MG63 (cell line): Measurements from ENCODE around the gene ASTL. TPM values are rescaled to one million over a fixed set of nuclear protein-coding genes. Genes with fewer than 3 reads are reported as not detected.

Experiments used
- DNase-seq: peaks from one replicate; pipeline ENCODE4 v3.0.0-alpha.2; 2020
- H3K27me3 ChIP-seq: fragments of 250-450 bp; sonication (Bioruptor Pico); 2 replicates; pipeline ENCODE4 v1.5.1; 2020; ENCODE audit warnings: mild to moderate bottlenecking, moderate library complexity
- H3K36me3 ChIP-seq: fragments of 250-450 bp; sonication (Bioruptor Pico); 2 replicates; pipeline ENCODE4 v1.5.1; 2020; ENCODE audit warnings: mild to moderate bottlenecking, moderate library complexity
- H3K4me3 ChIP-seq: fragments of 250-450 bp; sonication (Bioruptor Pico); 2 replicates; pipeline ENCODE4 v1.5.1; 2020; ENCODE audit warnings: mild to moderate bottlenecking, moderate library complexity
- H3K9me3 ChIP-seq: fragments of 250-450 bp; sonication (Bioruptor Pico); 2 replicates; pipeline ENCODE4 v1.5.1; 2020; ENCODE audit warnings: mild to moderate bottlenecking, moderate library complexity
- total RNA-seq: library from RNA; depleted of rRNA; stranded (reverse); fragments of >200 nt; shearing (Covaris generic); gene quantifications from 2 replicates; pipeline ENCODE4 v1.2.3, GENCODE V29; 2014; ENCODE audit warnings: low replicate concordance

The ASTL gene
- total RNA-seq, 1 experiment from 2014 or later, result not detected

- Histone ChIP-seq H3K4me3 (no peak overlapping the region), H3K9me3 (peaks cover 2% of the 10 kb centered on the region; the same call in 1 of the 2 replicates), H3K36me3 (no peaks in the 10 kb centered on the region), H3K27me3 (no peaks in the 10 kb centered on the region)
- no peak for DNase-seq
Measured at GRCh38 chr2:96100893-96101304, 37.4 kb downstream of the ASTL start.

GRCh38 chr2:96099861-96100798, 38.2 kb downstream of the ASTL start:
- Histone ChIP-seq H3K27me3 (no peaks in the 10 kb centered on the region), H3K9me3 (no peaks in the 10 kb centered on the region), H3K4me3 (no peak overlapping the region), H3K36me3 (no peaks in the 10 kb centered on the region)
- DNase-seq, result no peak

- H3K36me3 ChIP-seq, result no peaks in the 10 kb centered on the region
- H3K27me3 ChIP-seq, result no peaks in the 10 kb centered on the region
- DNase-seq, result no peak
- no peaks in the 10 kb centered on the region for H3K9me3 ChIP-seq
- no peak overlapping the region for H3K4me3 ChIP-seq
Measured at GRCh38 chr2:96098900-96099590, 39.3 kb downstream of the ASTL start.

DNA sequence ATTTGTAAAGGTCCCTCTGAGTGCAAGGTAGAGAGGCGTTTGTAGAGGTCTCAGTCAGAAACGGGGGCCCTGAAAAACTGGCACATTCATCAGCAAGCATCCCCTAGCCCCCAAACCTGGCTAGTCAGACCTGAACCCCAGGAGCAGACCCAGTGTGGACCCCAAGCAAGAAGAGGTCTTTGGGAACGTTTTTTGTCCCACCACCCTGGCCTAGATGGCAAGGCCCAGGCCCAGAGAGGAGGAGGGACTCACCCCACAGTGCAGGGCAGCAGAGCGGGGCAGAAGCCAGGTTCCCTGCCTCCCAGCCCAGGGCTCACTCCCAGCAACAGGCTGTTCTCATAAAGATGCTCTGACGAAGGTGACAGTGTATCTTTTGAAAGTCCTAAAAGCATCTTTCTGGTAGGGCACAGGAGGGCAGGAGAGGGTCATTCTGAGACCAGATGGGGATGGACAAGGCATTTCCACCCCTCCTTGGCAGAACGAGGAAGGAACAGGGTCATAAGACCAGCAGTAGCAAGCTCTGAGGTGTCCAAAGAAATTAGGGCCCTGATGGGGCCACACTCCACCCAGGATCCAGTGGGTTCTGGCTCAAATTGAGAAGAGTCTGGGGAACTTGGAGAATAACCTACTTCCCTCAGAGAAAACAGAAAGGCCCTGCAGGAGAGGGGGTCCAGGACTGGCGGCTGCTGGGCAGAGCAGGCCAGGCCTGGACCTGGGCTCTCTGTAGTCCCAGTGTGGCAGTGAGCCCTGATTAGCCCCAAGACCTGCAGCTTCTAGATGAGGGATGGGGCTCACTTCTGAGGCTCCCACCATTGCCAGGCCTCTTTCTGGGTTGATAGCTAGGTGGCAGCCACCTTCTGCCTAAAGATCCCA, 40.1 kb downstream of the ASTL start:
- H3K4me3 ChIP-seq, result no peak overlapping the region
- no peaks in the 10 kb centered on the region for H3K9me3 ChIP-seq
- DNase-seq, result no peak
- H3K27me3 ChIP-seq, result no peaks in the 10 kb centered on the region
- no peaks in the 10 kb centered on the region for H3K36me3 ChIP-seq

GRCh38 chr2:96097441-96097840, 40.9 kb downstream of the ASTL start:
- H3K4me3 ChIP-seq, result no peak overlapping the region
- no peaks in the 10 kb centered on the region for H3K36me3 ChIP-seq
- no peaks in the 10 kb centered on the region for H3K27me3 ChIP-seq
- DNase-seq, result no peak
- H3K9me3 ChIP-seq, result no peaks in the 10 kb centered on the region

- no peak for DNase-seq
- no peaks in the 10 kb centered on the region for H3K9me3 ChIP-seq
- H3K4me3 ChIP-seq, result no peak overlapping the region
- no peaks in the 10 kb centered on the region for H3K27me3 ChIP-seq
- H3K36me3 ChIP-seq, result no peaks in the 10 kb centered on the region
Measured at GRCh38 chr2:96095116-96095636, 43.1 kb downstream of the ASTL start.

DNA sequence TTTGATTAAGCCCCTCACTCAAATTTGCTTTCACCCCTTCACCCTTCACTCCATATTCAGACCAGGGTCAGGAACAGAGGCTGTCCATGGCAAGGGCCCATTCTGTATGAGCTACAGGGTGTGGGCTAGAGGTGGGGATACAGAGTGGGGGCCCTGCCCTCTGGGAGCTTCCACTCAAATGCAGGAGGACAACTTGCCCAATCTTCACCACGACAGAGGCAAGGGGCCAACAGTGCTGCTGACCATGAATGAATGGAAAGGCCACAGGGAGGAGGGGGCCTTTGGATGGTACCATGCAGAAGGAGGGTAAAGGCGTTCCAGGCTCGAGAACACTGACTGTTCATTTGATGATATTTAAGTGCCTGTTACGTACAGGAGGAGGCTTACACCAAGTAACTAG, 44.8 kb downstream of the ASTL start:
- H3K27me3 ChIP-seq, result no peaks in the 10 kb centered on the region
- H3K36me3 ChIP-seq, result no peaks in the 10 kb centered on the region
- no peaks in the 10 kb centered on the region for H3K9me3 ChIP-seq
- no peak for DNase-seq
- no peak overlapping the region for H3K4me3 ChIP-seq

- H3K27me3 ChIP-seq, result no peaks in the 10 kb centered on the region
- DNase-seq, result no peak
- H3K4me3 ChIP-seq, result no peak overlapping the region
- no peaks in the 10 kb centered on the region for H3K9me3 ChIP-seq
- H3K36me3 ChIP-seq, result no peaks in the 10 kb centered on the region
Measured at GRCh38 chr2:96092951-96093350, 45.4 kb downstream of the ASTL start.

GRCh38 chr2:96092573-96092877, 45.8 kb downstream of the ASTL start:
- Histone ChIP-seq H3K9me3 (no peaks in the 10 kb centered on the region), H3K36me3 (no peaks in the 10 kb centered on the region), H3K27me3 (no peaks in the 10 kb centered on the region), H3K4me3 (no peak overlapping the region)
- DNase-seq, result no peak

- no peak for DNase-seq
- no peak overlapping the region for H3K4me3 ChIP-seq
- H3K36me3 ChIP-seq, result no peaks in the 10 kb centered on the region
- no peaks in the 10 kb centered on the region for H3K9me3 ChIP-seq
- H3K27me3 ChIP-seq, result no peaks in the 10 kb centered on the region
Measured at GRCh38 chr2:96091711-96092572, 46.4 kb downstream of the ASTL start.

DNA sequence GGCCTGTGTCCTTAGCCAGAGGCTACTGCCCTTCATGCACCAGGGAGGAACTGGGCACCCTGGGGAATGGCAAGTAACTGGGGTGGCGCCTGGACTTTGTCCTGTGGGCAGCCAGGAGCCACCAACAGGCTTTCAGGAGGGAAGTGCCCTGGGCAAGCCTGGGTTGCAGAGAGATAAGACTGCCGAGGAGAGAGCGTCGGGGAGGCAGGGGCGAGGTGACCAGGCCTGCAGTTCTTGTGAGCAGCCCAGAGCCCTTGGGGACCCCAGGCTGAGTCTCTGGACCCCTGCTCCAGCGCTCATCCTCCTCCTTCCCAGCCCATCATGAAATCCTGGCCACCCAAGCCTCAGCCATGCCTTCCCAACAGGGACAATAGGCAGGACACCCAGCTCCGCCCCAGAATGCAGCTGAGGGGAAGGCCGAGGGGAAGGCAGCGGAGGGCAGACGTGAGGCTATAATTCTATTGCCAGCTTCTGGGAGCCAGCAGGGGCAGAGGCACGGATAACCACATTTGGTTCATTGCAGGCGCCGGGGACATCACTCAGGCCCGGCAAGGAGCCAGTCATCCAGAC, 47.1 kb downstream of the ASTL start:
- Histone ChIP-seq H3K27me3 (no peaks in the 10 kb centered on the region), H3K36me3 (no peaks in the 10 kb centered on the region)

DNA sequence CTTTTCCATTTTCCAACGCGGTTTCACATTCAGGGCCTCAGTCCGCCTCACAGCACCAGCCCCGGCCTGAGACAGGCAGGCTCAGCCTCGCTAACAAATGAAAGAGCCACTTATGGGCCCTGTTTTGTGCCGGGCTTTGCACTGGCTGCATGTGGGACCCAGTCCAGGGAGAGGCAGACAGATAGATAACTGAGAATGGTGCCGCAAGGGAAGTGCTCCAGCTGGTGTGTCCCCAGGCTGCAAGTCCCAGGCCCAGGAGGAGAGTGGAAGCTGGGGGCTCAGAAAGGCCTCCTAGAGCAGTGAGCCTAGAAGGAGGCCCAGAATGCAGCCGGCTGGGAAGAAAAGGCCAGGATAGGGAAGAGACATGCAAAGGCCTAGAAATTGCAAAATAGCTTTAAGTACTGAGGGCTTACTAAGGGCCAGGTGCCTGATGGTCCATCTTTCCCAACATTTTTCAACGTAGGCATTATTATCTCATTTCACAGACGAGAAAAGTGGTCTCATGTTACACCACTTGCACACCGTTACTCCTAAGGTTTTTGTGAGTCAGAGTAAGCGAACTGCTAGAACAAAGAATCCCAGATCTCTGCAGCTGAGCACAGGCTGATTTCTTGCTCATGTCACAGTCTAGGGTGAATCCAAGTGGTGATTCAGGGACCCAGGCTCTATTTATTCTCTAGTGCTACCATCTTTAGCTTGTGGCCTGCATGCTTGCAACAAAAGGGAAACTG, 47.9 kb downstream of the ASTL start:
- H3K36me3 ChIP-seq, result no peaks in the 10 kb centered on the region
- no peaks in the 10 kb centered on the region for H3K9me3 ChIP-seq
- H3K4me3 ChIP-seq, result no peak overlapping the region
- no peak for DNase-seq
- no peaks in the 10 kb centered on the region for H3K27me3 ChIP-seq

More for the DNA sequence above, 47.1 kb downstream of the ASTL start:
- DNase-seq, result no peak
- Histone ChIP-seq H3K4me3 (no peak overlapping the region), H3K9me3 (no peaks in the 10 kb centered on the region)

- no peak for DNase-seq
- no peak overlapping the region for H3K4me3 ChIP-seq
- H3K9me3 ChIP-seq, result no peaks in the 10 kb centered on the region
- H3K36me3 ChIP-seq, result no peaks in the 10 kb centered on the region
- H3K27me3 ChIP-seq, result no peaks in the 10 kb centered on the region
Measured at GRCh38 chr2:96089356-96090195, 48.7 kb downstream of the ASTL start.
